IMR-90 (cell line): ENCODE measurements around the gene MYADML2.

Experiments
- CEBPB ChIP-seq: IDR thresholded peaks from 2 replicates; pipeline ENCODE4 v1.6.1; 2012; ENCODE audit warnings: low read depth, low read length, improper control_type of control experiment
- MAZ ChIP-seq: IDR thresholded peaks from 2 replicates; pipeline ENCODE4 v1.6.1; 2012; ENCODE audit warnings: low read depth, mild to moderate bottlenecking, low read length, improper control_type of control experiment, moderate library complexity, borderline replicate concordance
- NFE2L2 ChIP-seq: fragments of 150-350 bp; IDR thresholded peaks from 2 replicates; pipeline ENCODE4 v1.6.1; 2016; ENCODE audit warnings: low read depth, mild to moderate bottlenecking, low read length
- POLR2A ChIP-seq: IDR thresholded peaks from 2 replicates; pipeline ENCODE4 v1.6.1; 2012; ENCODE audit warnings: mild to moderate bottlenecking, low read depth, low read length
- TF ChIP-seq, protein P1 (sequence below): conservative IDR thresholded peaks from 2 replicates; pipeline ENCODE4 v1.5.1; 2012; ENCODE audit warnings: mild to moderate bottlenecking, low read depth, low read length, improper control_type of control experiment

- TF ChIP-seq, protein P1, sequence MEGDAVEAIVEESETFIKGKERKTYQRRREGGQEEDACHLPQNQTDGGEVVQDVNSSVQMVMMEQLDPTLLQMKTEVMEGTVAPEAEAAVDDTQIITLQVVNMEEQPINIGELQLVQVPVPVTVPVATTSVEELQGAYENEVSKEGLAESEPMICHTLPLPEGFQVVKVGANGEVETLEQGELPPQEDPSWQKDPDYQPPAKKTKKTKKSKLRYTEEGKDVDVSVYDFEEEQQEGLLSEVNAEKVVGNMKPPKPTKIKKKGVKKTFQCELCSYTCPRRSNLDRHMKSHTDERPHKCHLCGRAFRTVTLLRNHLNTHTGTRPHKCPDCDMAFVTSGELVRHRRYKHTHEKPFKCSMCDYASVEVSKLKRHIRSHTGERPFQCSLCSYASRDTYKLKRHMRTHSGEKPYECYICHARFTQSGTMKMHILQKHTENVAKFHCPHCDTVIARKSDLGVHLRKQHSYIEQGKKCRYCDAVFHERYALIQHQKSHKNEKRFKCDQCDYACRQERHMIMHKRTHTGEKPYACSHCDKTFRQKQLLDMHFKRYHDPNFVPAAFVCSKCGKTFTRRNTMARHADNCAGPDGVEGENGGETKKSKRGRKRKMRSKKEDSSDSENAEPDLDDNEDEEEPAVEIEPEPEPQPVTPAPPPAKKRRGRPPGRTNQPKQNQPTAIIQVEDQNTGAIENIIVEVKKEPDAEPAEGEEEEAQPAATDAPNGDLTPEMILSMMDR: no peak
- TF ChIP-seq CEBPB (no peak), MAZ (no peak), POLR2A (no peak), NFE2L2 (no peak)
These were observed 4.9 kb downstream of the MYADML2 start for GRCh38 chr17:81942167-81942553.
